Left hindlimb (tissue), 1 donor: Measurements from ENCODE around the gene GATM.

Source experiments
- DNase-seq: peaks from one replicate; pipeline ENCODE4 v3.0.0-alpha.2; 2018

The GATM gene, protein sequence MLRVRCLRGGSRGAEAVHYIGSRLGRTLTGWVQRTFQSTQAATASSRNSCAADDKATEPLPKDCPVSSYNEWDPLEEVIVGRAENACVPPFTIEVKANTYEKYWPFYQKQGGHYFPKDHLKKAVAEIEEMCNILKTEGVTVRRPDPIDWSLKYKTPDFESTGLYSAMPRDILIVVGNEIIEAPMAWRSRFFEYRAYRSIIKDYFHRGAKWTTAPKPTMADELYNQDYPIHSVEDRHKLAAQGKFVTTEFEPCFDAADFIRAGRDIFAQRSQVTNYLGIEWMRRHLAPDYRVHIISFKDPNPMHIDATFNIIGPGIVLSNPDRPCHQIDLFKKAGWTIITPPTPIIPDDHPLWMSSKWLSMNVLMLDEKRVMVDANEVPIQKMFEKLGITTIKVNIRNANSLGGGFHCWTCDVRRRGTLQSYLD

DNA sequence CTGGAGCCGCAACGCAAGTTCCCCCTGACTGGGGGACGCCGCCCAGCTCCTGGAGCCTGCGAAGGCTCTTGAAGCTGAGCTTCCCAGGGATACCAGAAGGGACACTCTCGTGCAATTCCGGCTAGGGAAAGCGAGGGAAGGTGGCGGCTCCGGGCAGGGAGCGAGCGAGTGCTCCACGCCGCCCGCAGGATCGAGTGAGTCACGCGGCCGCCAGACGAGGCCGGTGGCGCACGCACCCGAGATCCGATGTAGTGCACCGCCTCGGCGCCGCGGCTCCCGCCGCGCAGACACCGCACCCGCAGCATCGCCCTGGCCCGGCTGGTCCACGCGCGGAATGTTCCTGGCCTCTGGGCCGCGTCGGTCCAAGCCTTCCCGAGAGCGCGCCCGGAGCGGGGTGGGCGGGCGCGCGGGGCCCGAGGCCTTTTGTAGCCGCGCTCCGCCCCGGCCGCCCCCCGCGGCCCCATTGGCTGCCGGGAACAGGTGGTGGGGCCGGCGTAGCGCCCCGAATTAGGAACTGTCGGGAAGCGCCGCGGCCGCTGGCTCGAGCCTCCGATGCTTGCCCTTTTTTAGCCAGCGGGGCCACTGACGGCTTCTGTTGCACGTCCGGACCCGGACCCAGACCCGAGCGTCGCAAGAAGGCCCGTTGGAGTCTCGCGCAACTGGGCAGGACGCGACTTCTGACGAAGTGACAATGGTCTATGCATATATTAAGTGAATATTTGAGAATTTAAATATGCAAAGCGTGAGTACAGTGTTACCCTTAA is at the start of gene GATM:
GATM (minus strand) TSS at position 396 of the 764 bp plus-strand sequence; CDS start at position 305, 91 bp downstream.
- peak; percentile 80 for DNase-seq

DNA sequence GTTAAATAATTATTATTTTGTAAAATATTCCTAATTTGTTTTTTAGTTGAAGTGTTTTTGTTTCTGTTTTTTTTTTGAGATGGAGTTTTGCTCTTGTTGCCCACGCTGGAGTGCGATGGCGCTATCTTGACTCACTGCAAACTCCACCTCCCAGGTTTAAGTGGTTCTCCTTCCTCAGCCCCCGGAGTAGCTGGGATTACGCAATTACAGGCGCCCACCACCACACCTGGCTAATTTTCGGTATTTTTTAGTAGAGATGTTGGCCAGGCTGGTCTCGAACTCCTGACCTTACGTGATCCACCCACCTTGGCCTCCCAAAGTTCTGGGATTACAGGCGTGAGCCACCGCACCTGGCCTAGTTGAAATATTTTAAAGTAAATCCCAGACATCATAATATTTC is 48.7 kb upstream of the GATM start:
- no peak for DNase-seq

DNA sequence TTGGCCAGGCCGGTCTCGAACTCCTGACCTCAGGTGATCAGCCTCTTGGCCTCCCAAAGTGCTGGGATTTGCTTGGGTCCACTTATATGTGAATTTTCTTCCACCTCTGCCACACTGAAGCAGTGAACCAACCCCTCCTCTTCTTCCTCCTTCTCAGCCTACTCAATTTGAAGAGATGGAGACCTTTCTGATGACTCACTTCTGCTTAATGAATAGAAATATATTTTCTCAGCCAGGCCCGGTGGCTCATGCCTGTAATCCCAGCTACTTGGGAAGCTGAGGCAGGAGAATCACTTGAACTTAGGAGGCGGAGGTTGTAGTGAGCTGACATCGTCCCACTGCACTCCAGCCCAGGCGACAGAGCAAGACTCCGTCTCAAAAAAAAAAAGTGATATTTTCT is 46.8 kb upstream of the GATM start:
- no peak for DNase-seq

DNA sequence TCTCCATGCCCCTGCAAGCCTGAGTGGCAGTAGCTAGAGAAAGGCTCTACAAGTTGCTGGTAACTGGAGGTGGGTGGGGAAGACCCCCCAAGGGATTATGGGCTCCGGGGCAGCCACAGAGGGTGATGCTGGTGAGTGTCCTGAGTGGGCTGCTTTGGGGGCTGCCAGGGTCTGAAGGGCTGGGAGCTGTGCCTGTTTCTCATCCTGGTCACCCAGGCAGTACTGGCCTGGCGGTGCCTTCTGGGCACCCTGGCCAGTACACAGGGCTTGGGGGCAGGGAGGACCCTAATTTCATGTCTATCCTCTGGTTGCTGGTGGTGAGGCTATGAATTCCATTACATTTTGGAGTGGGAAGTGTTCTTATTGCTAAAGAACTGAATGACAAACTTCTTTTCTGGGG is 46.1 kb upstream of the GATM start:
- no peak for DNase-seq

DNA sequence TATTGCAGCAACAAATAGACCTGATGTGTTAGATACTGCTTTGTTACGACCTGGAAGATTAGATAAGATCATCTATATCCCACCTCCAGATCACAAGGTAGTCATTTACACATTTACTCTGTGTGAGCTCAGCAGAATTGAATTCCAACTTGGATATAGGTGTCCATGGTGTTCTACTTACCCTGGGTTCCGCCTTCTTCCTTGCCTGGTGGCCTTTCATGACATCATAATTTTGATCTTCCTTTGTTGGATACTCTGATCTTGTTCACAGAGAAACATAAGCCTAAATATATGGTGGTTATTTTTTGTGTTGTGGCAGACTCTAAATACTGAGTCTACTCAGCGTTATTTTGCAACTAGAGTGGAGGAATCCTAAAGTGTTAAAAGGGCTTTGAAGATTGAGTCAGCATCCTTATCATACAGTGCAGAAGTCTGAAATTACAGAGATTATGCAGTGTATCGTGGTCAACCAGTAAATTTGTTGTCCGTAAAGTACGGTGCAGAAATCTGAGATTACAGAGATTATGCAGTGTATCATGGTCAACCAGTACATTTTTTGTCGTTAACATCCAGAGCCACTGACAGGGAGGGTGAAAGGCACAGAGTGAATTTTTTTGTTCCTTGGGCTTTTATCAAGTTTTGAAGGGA is 39.1 kb upstream of the GATM start:
- DNase-seq: no peak

DNA sequence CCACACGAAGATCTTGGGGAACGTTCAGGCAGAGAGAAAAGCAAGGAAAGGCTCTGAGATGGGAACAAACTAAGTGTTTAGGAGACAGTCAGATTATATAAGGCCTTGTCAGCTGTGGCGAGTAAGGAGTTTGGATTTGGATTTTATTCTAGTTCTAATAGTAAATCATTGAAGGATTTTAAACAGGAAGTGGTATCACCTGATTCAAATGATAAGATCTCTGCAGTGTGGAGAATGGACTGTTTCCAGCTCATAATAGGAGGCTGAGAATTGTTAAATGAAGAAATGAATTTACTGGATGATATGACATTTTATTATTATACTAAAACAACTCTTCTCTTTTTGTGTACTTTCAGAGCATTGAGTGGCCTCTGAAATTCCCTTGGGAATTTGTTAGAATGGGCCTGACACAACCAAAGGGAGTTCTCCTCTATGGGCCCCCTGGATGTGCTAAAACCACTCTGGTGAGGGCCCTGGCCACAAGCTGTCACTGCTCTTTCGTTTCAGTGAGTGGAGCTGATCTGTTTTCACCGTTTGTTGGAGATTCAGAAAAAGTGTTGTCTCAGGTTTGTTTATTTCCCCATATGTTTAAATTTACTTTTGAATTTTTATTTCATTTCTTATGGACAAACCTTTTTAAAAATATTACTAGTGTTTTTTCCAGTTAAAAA is 36.0 kb upstream of the GATM start:
- no peak for DNase-seq

DNA sequence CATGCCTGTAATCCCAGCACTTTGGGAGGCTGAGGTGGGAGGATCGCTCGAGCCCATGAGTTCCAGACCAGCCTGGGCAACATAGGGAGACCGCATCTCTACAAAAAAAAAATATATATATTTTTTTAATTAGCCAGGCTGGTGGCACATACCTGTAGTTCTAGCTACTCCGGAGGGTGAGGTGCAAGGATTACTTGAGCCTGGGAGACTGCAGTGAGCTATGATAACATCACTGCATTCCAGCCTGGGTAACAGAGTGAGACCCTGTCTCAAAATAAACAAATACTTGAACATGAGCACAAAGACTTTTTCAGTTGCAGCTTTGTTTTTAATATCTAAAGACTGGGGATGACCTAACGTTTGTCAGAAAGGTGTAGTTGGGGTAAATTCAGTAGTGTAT is 31.3 kb upstream of the GATM start:
- DNase-seq: no peak

DNA sequence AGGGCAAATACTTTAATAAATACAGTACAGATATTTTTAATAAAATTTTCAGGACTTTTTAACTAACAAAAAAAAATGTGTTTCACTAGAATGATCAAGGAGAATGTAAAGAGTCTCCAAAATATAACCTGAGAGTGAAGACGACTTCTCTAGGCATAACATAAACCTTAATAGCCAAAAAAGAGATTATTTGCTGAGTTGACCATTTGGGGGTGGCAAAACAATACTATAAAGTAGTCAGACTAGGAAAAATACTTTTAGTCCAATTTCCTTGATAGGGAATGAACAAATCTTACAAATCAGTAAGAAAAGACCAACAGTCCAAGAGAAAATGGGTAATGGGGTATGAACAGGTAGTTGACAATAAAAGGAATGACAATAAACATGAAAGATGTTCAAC is 29.4 kb upstream of the GATM start:
- DNase-seq: no peak

DNA sequence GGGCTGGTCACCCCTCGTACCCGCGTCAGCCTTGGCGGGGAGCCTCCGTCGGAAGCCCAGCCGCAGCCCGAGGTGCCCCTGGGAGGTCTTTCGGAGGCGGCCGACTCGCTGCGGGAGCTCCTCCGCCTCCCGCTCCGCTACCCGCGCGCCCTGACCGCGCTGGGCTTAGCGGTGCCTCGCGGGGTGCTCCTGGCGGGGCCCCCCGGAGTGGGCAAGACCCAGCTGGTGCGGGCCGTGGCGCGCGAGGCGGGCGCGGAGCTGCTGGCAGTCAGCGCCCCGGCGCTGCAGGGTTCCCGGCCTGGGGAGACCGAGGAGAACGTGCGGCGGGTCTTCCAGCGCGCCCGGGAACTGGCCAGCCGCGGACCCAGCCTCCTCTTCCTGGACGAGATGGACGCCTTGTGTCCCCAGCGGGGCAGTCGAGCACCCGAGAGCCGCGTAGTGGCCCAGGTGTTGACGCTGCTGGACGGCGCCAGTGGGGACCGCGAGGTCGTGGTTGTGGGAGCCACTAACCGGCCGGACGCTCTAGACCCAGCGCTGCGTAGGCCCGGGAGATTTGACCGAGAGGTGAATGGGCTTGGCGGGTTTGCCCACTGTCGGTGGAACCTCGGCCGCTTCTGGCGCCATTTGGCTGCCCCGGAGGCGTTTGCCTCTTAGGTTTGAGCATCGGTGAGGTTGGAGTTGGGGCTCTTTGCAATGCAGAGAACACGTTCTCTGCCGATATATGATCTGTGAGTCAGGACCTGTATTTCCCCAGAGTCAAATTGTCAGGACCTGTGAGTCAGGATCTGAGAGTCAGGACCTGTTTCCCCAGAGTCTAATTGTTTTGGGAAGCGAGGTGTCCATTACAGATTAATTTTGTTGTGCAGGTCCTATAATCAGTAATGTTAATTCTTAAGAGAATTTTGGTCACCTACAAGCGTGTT is 24.9 kb upstream of the GATM start:
- peak; percentile 36 for DNase-seq

DNA sequence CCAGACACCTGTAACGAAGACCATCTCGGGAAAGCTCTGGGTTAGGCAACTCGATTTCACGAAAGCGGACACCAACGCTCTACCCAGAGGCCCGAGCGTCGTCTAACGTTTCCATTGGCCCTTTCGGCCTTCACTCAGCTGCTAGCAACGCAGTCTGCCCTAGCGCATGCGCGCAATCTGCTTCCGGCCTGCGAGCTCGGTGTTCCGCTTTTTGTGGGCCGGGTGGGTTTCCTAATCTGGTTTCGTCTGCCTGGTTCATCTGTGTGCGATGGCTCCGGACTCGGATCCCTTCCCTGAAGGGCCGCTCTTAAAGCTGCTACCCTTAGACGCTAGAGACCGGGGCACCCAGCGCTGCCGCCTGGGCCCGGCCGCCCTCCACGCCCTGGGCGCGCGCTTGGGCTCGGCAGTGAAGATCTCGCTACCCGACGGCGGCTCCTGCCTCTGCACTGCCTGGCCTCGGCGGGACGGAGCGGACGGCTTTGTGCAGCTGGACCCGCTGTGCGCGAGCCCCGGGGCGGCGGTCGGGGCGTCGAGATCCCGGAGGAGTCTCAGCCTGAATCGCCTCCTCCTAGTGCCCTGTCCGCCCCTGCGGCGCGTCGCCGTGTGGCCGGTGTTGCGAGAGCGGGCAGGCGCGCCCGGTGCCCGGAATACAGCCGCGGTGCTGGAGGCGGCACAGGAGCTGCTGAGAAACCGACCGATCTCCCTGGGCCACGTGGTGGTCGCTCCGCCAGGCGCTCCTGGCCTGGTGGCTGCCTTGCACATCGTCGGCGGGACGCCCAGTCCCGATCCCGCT is 24.0 kb upstream of the GATM start:
- DNase-seq: peak; percentile 95

DNA sequence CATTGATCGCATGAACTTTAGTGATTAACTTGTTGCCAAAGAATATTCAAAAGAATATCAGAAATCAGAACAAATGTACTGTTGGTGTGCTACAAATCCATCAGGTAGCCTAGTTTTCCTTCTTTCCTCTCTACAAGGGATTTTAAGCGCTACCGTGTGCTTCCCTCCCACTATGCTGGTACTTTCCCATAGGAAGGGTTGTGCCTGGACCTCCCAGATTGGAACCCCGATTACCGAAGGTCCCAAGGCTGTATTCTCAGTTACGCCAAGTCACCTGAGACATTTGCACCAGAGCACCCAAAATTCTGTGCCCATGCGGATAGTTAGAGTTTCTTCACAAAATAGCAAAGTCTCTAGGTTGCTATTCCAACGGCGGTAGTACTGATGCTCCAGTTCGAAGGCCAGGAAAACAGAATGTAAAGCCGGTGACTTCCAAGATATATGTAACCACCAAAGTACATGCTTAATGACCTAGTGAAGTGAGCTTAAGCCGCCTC is 23.4 kb upstream of the GATM start:
- no peak for DNase-seq

DNA sequence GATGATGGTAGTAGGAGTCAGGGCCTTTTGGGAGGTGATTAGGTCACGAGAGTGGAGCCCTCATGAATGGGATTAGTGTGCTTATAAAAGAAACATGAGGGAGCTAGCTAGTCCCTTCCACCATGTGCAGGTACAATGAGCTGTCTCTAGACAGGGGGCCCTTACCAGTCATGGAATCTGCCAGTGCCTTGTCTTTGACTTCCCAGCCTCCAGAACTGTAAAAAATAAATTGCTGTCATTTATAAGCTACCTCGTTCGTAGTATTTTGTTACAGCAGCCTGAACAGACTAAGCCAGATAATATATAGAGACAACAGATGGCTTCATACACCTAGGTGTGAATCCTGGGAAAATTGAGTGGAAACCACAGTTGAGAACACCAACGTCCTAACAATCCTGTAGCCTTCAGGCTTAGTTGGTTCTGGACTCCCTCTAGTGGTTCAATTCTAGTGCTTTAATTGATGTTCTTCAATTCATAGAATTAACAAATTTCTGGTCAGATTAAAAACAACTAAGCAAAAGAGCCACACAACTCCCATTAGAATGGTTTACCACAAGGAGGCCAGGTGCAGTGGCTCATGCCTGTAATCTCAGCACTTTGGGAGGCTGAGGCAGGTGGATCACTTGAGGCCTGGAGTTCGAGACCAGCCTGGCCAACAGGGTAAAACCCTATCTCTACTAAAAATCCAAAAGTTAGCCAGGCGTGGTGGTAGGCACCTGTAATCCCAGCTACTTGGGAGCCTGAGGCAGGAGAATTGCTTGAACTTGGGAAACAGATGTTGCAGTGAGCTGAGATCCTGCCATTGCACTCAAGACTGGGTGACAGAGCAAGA is 21.3 kb upstream of the GATM start:
- DNase-seq: no peak

DNA sequence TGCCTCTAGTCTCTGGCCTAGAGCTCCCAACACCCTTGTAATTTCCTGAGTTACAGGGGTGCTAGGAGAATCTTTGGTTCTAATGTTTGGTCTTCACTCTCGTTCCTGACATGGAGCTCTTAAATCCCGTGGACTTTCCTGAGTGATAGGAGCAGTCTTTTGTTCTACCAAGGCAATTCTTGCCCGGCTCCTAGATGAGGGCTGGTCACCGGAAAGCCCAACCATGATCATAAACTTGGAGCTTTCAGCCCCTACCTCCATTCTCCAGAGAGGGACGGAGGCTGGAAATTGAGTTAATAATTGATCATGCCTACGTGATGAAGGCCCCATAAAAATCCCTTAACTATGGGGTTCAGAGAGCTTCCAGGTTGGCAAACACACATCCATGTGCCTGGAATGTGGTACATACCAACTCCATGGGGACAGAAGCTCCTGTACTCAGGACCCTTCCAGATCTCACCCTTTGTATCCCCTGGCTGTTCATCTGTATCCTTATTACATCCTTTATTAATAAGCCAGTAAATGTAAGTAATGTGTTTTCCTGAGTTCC is 18.8 kb upstream of the GATM start:
- DNase-seq: no peak

DNA sequence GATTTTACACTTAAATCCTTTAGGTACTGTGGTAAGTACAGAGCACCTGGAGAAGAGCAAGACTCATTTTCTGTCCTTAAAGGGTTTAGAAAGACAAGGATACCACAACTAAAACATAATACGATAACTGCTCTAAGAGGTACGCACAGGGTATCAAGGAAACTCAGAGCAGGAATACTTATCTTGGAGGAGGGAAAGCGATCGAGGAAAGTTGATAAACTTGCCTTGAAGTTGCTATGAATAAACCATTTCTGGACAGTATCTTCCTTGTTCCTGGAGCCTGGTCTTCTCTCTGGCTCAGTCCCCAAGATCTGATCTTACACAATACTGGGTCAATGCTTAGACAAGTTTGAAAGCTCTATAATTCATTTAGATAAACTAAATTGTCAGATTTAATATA is 17.6 kb upstream of the GATM start:
- no peak for DNase-seq

DNA sequence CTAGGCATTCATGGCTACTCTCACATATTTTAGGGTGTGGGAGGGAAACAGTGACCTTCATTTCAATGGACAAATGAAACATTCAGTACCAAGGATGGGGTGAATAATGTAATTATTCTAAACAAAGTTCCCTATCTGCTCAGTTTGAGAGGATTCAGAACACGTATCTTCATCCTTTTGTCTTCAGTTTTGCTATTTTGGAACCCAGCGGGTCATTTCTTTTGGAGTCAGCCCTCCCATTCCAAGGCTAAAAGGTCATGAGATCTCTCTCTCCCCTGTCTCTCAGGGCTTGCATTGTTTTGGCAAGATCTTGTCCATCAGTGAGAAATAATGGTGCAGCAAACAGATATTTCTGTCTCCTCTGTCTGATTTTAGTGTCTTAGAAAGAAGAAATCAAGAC is 16.3 kb upstream of the GATM start:
- DNase-seq: no peak

DNA sequence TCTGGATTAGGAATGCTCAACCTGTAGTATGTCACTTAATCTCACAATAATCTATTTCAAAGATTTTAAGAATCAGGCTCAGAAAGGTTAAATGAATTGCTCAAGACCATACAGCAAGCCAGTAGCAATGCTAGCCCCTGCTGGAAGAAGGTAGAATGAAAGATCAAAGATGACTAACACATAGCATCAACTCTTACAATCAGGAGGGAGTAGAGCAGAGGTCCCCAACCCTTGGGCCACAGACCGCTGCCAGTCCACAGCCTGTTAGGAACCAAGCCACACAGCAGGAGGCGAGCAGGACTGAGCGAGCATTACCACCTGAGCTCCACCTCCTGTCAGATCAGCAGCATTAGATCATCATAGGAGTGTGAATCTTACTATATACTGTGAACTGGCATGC is 15.5 kb upstream of the GATM start:
- no peak for DNase-seq

DNA sequence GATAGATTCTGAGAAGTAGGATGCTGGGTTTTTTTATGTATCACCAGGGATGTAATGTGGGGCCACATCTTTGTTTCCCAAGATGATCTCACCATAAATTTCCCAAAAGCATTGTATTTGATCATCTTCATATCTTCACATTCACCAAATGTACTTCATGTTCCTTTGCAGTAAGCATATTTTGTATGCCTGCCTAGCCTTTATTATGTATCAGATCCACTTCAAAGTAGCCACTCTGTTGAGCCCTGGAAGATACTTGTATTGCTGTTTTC is 14.2 kb upstream of the GATM start:
- DNase-seq: no peak

DNA sequence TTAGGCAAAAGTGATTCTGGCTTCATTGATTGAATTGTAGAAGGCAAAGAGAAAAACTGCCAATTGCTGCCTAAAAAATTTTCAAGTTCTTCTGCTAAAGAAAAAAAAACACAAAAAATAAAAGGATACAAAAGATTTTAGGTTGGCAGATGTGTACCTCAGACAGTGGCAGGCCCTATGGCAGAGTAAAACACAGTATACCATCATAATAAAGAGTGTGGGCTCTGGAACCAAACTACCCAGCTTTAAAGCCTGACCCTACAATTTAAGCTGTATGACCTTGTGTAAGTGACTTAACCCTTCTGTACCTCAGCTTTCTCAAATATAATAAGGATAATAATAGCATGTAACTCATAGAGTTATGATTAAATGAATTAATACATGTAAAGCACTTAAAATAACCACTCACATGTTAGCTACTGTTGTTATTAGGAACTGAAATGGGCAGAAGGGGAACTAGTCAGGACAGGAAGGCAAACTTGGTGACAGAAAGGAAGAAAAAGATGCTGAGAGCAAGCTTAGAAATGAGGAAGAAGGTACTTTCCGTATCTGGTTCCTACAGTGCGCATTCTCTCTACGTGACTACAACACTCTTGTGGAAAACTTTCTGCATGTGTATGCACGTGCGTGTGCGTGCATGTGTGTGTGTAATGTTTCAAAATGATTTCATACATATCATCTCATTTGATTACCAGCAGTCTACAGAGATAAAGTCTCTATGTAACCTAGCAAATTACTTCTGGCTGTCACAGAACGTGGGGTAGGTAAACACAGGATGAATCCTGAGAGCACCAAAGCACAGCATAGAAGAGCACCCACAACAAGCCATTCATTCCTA is 13.6 kb upstream of the GATM start:
- no peak for DNase-seq

DNA sequence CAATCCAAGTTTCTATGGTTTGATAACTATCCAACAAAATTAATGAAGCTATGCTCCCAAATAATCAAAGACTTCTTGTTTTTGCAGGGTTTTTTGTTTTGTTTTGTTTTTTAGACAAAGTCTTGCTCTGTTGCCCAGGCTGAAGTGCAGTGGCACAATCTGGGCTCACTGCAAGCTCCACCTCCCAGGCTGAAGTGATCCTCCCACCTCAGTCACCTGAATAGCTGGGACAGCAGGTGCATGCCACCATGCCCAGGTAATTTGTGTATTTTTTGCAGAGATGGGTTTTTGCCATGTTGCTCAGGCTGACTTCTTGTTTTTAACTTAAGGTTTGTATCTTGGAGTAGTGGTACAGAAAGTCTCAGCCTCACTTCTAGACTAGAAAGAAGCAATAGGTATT is 11.0 kb upstream of the GATM start:
- no peak for DNase-seq
